ENCODE data around the gene HOXC4. TPM values are rescaled to one million over a fixed set of nuclear protein-coding genes. Genes with fewer than 3 reads are reported as not detected.
"Not testable (repeated sequence)": the region's sequence is repeated elsewhere in the genome, so short reads cannot be mapped to it uniquely, and the experiment has no call there.

Gene HOXC4
- polyA plus RNA-seq, 1 donor from 2014 or later: not detected

- H3K79me2 ChIP-seq (replicated peaks; ENCODE audit: insufficient read depth, low read length): no peaks in the 10 kb centered on the region
- H4K20me1 ChIP-seq (ENCODE audit: insufficient read depth): no peaks in the 10 kb centered on the region
- no peaks in the 10 kb centered on the region for H3K9me2 ChIP-seq (ENCODE audit: insufficient read depth, low read length)
- H3K36me3 ChIP-seq (ENCODE audit: insufficient read depth, low read length): no peaks in the 10 kb centered on the region
- no peak overlapping the region for H2AFZ ChIP-seq (ENCODE audit: low read depth, low read length)
- no peak overlapping the region for H3K4me2 ChIP-seq (ENCODE audit: low read length)
- H3K9me3 ChIP-seq (ENCODE audit: low read length): no peaks in the 10 kb centered on the region
- H3K27me3 ChIP-seq (ENCODE audit: insufficient read depth, low read depth, low read length): peaks cover 99% of the 10 kb centered on the region
- TF ChIP-seq SMC3 (conservative IDR thresholded peaks at IDR 0.05; ENCODE audit: poor library complexity) (no peak), REST (IDR thresholded peaks at IDR 0.05; ENCODE audit: borderline replicate concordance) (no peak), RAD21 (conservative IDR thresholded peaks at IDR 0.05) (no peak), EP300 (conservative IDR thresholded peaks at IDR 0.05; ENCODE audit: poor library complexity, severe bottlenecking) (no peak)
- no peak overlapping the region for H3K27ac ChIP-seq (ENCODE audit: low read length)
- H3K9ac ChIP-seq (ENCODE audit: low read length): no peak overlapping the region
- no peak overlapping the region for H3K4me3 ChIP-seq (ENCODE audit: low read length)
- no peaks in the 10 kb centered on the region for H3F3A ChIP-seq (ENCODE audit: insufficient read depth, low read length, poor library complexity, severe bottlenecking)
These were observed 13.0 kb upstream of the HOXC4 start for GRCh38 chr12:54040648-54041047.

DNA sequence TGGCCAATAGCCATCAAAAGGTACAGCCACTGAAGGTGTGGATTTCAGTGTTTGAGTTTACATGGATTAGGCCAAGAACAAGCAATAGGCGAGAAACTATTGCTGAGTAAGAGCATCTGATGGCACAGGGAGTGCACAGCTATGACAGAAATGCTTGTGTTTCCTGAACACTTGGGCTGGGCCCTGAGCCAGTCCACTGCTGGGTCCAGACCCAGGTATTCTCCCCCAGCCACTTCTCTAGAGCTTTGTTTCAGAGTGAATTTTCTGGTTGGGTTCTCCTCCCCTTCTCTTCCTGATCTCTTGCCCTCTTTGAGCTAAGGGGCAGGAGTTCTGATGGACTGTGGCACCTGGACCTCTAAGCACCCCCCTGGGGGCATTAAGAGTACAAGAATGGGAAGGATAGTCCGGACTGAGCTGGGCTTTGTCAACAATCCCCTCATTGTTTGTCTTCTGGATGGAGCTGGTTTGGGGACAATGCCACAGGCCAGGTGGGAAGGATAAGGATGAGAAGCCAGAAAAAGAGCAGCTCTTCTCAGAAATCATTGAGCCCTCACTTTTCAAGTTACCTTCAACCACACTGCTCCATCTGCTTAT is 12.4 kb upstream of the HOXC4 start:
- H3K9me2 ChIP-seq (ENCODE audit: insufficient read depth, low read length): no peaks in the 10 kb centered on the region
- H3K27ac ChIP-seq (ENCODE audit: low read length): no peak overlapping the region
- H3K4me3 ChIP-seq (ENCODE audit: low read length): no peak overlapping the region
- no peak overlapping the region for H2AFZ ChIP-seq (ENCODE audit: low read depth, low read length)
- H3K9me3 ChIP-seq (ENCODE audit: low read length): no peaks in the 10 kb centered on the region
- no peaks in the 10 kb centered on the region for H3F3A ChIP-seq (ENCODE audit: insufficient read depth, low read length, poor library complexity, severe bottlenecking)
- no peak for TF ChIP-seq RAD21 (conservative IDR thresholded peaks at IDR 0.05)
- TF ChIP-seq POLR2AphosphoS5 (IDR thresholded peaks at IDR 0.05): no peak
- no peak for TF ChIP-seq SMC3 (conservative IDR thresholded peaks at IDR 0.05; ENCODE audit: poor library complexity)
- TF ChIP-seq EP300 (conservative IDR thresholded peaks at IDR 0.05; ENCODE audit: poor library complexity, severe bottlenecking): no peak
- TF ChIP-seq EZH2 (IDR thresholded peaks at IDR 0.05; ENCODE audit: borderline replicate concordance, insufficient read depth, low read length, poor library complexity, severe bottlenecking): no peak
- TF ChIP-seq TAF1 (IDR thresholded peaks at IDR 0.05; ENCODE audit: low read depth): no peak
- TF ChIP-seq, protein P1, sequence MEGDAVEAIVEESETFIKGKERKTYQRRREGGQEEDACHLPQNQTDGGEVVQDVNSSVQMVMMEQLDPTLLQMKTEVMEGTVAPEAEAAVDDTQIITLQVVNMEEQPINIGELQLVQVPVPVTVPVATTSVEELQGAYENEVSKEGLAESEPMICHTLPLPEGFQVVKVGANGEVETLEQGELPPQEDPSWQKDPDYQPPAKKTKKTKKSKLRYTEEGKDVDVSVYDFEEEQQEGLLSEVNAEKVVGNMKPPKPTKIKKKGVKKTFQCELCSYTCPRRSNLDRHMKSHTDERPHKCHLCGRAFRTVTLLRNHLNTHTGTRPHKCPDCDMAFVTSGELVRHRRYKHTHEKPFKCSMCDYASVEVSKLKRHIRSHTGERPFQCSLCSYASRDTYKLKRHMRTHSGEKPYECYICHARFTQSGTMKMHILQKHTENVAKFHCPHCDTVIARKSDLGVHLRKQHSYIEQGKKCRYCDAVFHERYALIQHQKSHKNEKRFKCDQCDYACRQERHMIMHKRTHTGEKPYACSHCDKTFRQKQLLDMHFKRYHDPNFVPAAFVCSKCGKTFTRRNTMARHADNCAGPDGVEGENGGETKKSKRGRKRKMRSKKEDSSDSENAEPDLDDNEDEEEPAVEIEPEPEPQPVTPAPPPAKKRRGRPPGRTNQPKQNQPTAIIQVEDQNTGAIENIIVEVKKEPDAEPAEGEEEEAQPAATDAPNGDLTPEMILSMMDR (IDR thresholded peaks at IDR 0.05; ENCODE audit: poor library complexity, severe bottlenecking): no peak
- TF ChIP-seq MXI1 (conservative IDR thresholded peaks at IDR 0.05; ENCODE audit: poor library complexity, severe bottlenecking): no peak
- TF ChIP-seq REST (IDR thresholded peaks at IDR 0.05; ENCODE audit: borderline replicate concordance): no peak
- H3K27me3 ChIP-seq (ENCODE audit: insufficient read depth, low read depth, low read length): peaks cover 99% of the 10 kb centered on the region
- H3K9ac ChIP-seq (ENCODE audit: low read length): no peak overlapping the region
- no peak overlapping the region for H3K4me2 ChIP-seq (ENCODE audit: low read length)
- no peaks in the 10 kb centered on the region for H3K36me3 ChIP-seq (ENCODE audit: insufficient read depth, low read length)
- no peaks in the 10 kb centered on the region for H3K79me2 ChIP-seq (replicated peaks; ENCODE audit: insufficient read depth, low read length)
- H4K20me1 ChIP-seq (ENCODE audit: insufficient read depth): no peaks in the 10 kb centered on the region

DNA sequence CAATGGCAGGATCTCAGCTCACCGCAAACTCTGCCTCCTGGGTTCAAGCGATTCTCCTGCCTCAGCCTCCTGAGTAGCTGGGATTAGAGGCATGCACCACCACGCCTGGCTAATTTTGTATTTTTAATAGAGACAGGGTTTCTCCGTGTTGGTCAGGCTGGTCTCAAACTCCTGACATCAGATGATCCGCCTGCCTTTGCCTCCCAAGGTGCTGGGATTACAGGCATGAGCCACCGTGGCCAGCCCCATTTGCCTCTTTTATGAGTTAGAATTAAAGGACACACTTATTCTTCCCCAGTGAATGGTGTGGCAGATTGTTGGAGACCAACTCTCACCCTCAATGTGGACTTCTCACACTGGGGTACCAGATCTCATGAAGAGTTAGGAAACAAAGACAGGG is 11.6 kb upstream of the HOXC4 start:
- H3K9me3 ChIP-seq (ENCODE audit: low read length); H3K27ac ChIP-seq (ENCODE audit: low read length); H3K9ac ChIP-seq (ENCODE audit: low read length); H3F3A ChIP-seq (ENCODE audit: insufficient read depth, low read length, poor library complexity, severe bottlenecking); H3K4me2 ChIP-seq (ENCODE audit: low read length); H4K20me1 ChIP-seq (ENCODE audit: insufficient read depth); H2AFZ ChIP-seq (ENCODE audit: low read depth, low read length); H3K4me3 ChIP-seq (ENCODE audit: low read length); H3K36me3 ChIP-seq (ENCODE audit: insufficient read depth, low read length); H3K9me2 ChIP-seq (ENCODE audit: insufficient read depth, low read length); H3K79me2 ChIP-seq (replicated peaks; ENCODE audit: insufficient read depth, low read length): not testable (repeated sequence)
- H3K27me3 ChIP-seq (ENCODE audit: insufficient read depth, low read depth, low read length): peaks cover 99% of the 10 kb centered on the region
